Measurements from ENCODE around the gene FBXO4. TPM values are rescaled to one million over a fixed set of nuclear protein-coding genes. Genes with fewer than 3 reads are reported as not detected.

FBXO4 gene
- total RNA-seq, 1 donor from 2014 or later = 0.64 TPM

GRCh38 chr5:41882765-41883164, 42.3 kb upstream of the FBXO4 start:
- no peak overlapping the region for H3K4me3 ChIP-seq
- H3K36me3 ChIP-seq = no peaks in the 10 kb centered on the region
- H3K4me1 ChIP-seq = no peaks in the 10 kb centered on the region
- intact Hi-C loops (cut with DNase I) = no loop called here
- no peak for DNase-seq (ENCODE audit: low spot score in 2 of 2)
- TF ChIP-seq, protein P1, sequence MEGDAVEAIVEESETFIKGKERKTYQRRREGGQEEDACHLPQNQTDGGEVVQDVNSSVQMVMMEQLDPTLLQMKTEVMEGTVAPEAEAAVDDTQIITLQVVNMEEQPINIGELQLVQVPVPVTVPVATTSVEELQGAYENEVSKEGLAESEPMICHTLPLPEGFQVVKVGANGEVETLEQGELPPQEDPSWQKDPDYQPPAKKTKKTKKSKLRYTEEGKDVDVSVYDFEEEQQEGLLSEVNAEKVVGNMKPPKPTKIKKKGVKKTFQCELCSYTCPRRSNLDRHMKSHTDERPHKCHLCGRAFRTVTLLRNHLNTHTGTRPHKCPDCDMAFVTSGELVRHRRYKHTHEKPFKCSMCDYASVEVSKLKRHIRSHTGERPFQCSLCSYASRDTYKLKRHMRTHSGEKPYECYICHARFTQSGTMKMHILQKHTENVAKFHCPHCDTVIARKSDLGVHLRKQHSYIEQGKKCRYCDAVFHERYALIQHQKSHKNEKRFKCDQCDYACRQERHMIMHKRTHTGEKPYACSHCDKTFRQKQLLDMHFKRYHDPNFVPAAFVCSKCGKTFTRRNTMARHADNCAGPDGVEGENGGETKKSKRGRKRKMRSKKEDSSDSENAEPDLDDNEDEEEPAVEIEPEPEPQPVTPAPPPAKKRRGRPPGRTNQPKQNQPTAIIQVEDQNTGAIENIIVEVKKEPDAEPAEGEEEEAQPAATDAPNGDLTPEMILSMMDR (IDR thresholded peaks at IDR 0.05) = no peak
- H3K9me3 ChIP-seq = no peaks in the 10 kb centered on the region
- no peaks in the 10 kb centered on the region for H3K27me3 ChIP-seq
- no peak overlapping the region for H3K27ac ChIP-seq

DNA sequence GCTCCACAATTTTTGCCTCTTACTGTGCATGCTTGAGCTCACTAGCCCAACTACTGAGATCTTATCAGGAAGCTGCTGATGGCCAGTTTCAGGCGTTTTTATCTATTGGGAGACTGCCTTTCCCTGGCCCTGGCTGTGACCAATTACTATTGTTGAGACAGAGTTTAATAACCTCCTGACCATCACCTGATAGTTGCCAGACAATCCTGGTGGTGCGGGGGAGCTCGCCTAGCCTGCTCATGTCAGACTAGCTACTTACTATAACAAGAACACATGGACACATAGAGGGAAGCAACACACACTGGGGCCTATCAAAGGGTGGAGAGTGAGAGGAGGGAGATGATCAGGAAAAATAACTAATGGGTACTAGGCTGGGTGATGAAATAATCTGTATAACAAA, 41.8 kb upstream of the FBXO4 start:
- Histone ChIP-seq H3K27me3 (no peaks in the 10 kb centered on the region), H3K36me3 (no peaks in the 10 kb centered on the region), H3K4me3 (no peak overlapping the region), H3K9me3 (no peaks in the 10 kb centered on the region), H3K27ac (no peak overlapping the region), H3K4me1 (no peaks in the 10 kb centered on the region)
- intact Hi-C loops (cut with DNase I) = no loop called here
- DNase-seq (ENCODE audit: low spot score in 2 of 2) = no peak
- TF ChIP-seq, protein P1 (IDR thresholded peaks at IDR 0.05) = no peak

- Histone ChIP-seq H3K27ac (no peak overlapping the region), H3K9me3 (no peaks in the 10 kb centered on the region), H3K4me1 (no peaks in the 10 kb centered on the region), H3K27me3 (no peaks in the 10 kb centered on the region), H3K36me3 (no peaks in the 10 kb centered on the region), H3K4me3 (no peak overlapping the region)
- TF ChIP-seq, protein P1 (IDR thresholded peaks at IDR 0.05) = no peak
- intact Hi-C loops (cut with DNase I) = no loop called here
- DNase-seq (ENCODE audit: low spot score in 2 of 2) = no peak
Measured at GRCh38 chr5:41883936-41884335, 41.1 kb upstream of the FBXO4 start.

DNA sequence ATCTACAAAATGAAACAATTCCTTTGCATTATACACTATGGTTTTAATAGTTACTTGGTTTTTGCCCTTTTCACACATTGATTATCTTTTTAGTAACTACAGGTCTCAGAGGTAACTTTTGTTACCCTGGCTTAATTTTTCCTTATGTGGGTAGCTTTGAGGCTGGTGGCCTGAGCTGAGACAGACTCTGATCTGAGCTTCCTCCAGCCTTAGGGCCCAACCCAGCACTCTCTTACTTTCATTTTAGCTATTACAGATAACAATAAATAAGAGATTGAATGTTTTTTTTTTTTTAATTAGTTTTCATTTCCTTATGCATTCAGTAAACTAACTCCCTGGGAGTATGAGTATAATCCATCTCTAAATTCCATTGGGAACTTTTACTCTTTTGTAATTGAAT, 39.8 kb upstream of the FBXO4 start:
- Histone ChIP-seq H3K36me3 (no peaks in the 10 kb centered on the region), H3K4me3 (no peak overlapping the region), H3K27me3 (no peaks in the 10 kb centered on the region), H3K4me1 (no peaks in the 10 kb centered on the region), H3K9me3 (no peaks in the 10 kb centered on the region), H3K27ac (no peak overlapping the region)
- TF ChIP-seq, protein P1 (IDR thresholded peaks at IDR 0.05) = no peak
- intact Hi-C loops (cut with DNase I) = no loop called here
- no peak for DNase-seq (ENCODE audit: low spot score in 2 of 2)

DNA sequence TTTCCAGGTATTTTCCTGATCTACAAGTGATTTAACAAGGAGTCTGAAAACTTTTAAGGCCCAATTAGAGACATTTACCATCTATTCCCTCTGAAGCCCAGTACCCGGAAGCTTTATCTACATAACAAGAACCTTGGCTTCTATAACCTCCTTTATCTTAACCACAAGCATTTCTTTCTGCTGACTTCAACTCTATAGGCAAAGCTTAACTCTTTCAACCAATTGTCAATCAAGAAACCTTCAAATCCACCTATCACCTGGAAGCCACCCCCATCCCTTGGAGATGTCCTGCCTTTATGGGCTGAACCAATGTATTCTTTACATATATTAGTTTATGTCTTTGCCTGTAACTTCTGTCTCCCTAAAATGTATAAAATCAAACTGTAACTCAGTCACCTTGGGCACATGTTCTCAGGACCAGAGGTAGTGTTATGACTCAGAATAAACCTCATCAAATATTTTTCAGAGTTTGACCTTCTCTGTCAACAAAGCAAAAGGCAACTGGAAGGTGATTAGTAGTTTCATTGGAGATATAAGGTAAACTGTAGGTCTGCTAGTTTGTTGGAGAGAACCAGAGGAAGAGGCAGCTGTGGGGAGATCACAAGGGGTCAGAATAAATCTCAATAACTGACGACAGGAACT, 33.9 kb upstream of the FBXO4 start:
- Histone ChIP-seq H3K27ac (no peak overlapping the region), H3K36me3 (no peaks in the 10 kb centered on the region), H3K4me3 (no peak overlapping the region), H3K27me3 (no peaks in the 10 kb centered on the region), H3K9me3 (no peaks in the 10 kb centered on the region), H3K4me1 (no peaks in the 10 kb centered on the region)
- TF ChIP-seq, protein P1 (IDR thresholded peaks at IDR 0.05) = no peak
- DNase-seq (ENCODE audit: low spot score in 2 of 2) = no peak
- intact Hi-C loops (cut with DNase I) = no loop called here

DNA sequence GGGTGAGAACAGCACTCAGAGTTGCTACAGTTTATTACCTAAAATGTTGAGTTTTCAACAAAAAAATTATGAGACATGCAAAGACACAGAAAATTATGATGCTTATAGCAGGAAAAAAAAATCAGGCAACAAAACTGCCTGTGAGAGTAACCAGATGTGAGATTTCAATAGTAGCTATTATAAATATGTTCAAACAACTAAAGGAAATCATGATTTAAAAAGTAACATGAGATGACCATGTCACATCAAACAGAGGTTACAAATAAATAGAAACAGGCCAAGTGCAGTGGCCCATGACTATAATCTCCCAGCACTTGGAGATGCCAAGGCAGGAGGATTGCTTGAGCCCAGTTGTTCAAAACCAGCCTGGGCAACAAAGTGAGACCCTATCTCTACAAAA, 33.0 kb upstream of the FBXO4 start:
- intact Hi-C loops (cut with DNase I) = no loop called here
- no peaks in the 10 kb centered on the region for H3K9me3 ChIP-seq
- no peak overlapping the region for H3K27ac ChIP-seq
- DNase-seq (ENCODE audit: low spot score in 2 of 2) = no peak
- H3K36me3 ChIP-seq = no peaks in the 10 kb centered on the region
- H3K4me1 ChIP-seq = no peaks in the 10 kb centered on the region
- TF ChIP-seq, protein P1 (IDR thresholded peaks at IDR 0.05) = no peak
- H3K27me3 ChIP-seq = no peaks in the 10 kb centered on the region
- no peak overlapping the region for H3K4me3 ChIP-seq
